Astrocyte of the spinal cord (primary cell): ENCODE measurements around the gene GALNT7.

Experiments used
- DNase-seq: peaks from one replicate; pipeline ENCODE4 v3.0.0; 2011; ENCODE audit warnings: low read depth, low spot score
- H3K4me3 ChIP-seq: 2 replicates; pipeline ENCODE4 v1.5.1; 2011; ENCODE audit warnings: low read depth, mild to moderate bottlenecking, low read length, moderate library complexity
- CTCF ChIP-seq: IDR thresholded peaks from 2 replicates; pipeline ENCODE4 v1.5.1; 2012; ENCODE audit warnings: low read depth, mild to moderate bottlenecking, low read length, inconsistent platforms
- in situ Hi-C: cut with HindIII; loops from 2 replicates; pipeline ENCODE4 v1.10.0; 2017; ENCODE audit warnings: low sequenced_read_pairs

The GALNT7 gene

GRCh38 chr4:173277340-173277739, 108.7 kb downstream of the GALNT7 start:
- no peak for TF ChIP-seq CTCF
- DNase-seq = no peak
- no peak overlapping the region for H3K4me3 ChIP-seq
- in situ Hi-C loops = no loop called here

GRCh38 chr4:173280998-173281397, 112.4 kb downstream of the GALNT7 start:
- no peak for DNase-seq
- H3K4me3 ChIP-seq = no peak overlapping the region
- in situ Hi-C loops = no loop called here
- TF ChIP-seq CTCF = no peak

- in situ Hi-C loops = no loop called here
- no peak for TF ChIP-seq CTCF
- H3K4me3 ChIP-seq = no peak overlapping the region
- no peak for DNase-seq
Measured at GRCh38 chr4:173281406-173282255, 113.0 kb downstream of the GALNT7 start.

- no peak for DNase-seq
- no peak for TF ChIP-seq CTCF
- in situ Hi-C loops = no loop called here
- H3K4me3 ChIP-seq = no peak overlapping the region
Measured at GRCh38 chr4:173282256-173282562, 113.6 kb downstream of the GALNT7 start.

- no peak for TF ChIP-seq CTCF
- no peak overlapping the region for H3K4me3 ChIP-seq
- no peak for DNase-seq
- in situ Hi-C loops = no loop called here
Measured at GRCh38 chr4:173282626-173283025, 114.0 kb downstream of the GALNT7 start.

GRCh38 chr4:173284463-173284862, 115.9 kb downstream of the GALNT7 start:
- no peak overlapping the region for H3K4me3 ChIP-seq
- no peak for TF ChIP-seq CTCF
- DNase-seq = no peak
- in situ Hi-C loops = no loop called here

GRCh38 chr4:173287486-173287885, 118.9 kb downstream of the GALNT7 start:
- TF ChIP-seq CTCF = no peak
- DNase-seq = no peak
- H3K4me3 ChIP-seq = no peak overlapping the region
- in situ Hi-C loops = no loop called here
